B cell (primary cell): ENCODE measurements around the gene STX17.
A peak's percentile ranks its signal among the peaks of the same experiment; 100 is the strongest.

Source experiments
- EZH2 ChIP-seq: IDR thresholded peaks from 2 replicates; pipeline ENCODE4 v1.6.1; 2012; ENCODE audit warnings: borderline replicate concordance, low read depth, mild to moderate bottlenecking, moderate library complexity, low read length; ENCODE audit not compliant: insufficient read depth, poor library complexity, severe bottlenecking
- TF ChIP-seq, protein P1 (sequence below): fragments of 200-600 bp; IDR thresholded peaks from one replicate; pipeline ENCODE4 v1.8.0; 2022; ENCODE audit warnings: antibody characterized with exemption, mild to moderate bottlenecking

DNA sequence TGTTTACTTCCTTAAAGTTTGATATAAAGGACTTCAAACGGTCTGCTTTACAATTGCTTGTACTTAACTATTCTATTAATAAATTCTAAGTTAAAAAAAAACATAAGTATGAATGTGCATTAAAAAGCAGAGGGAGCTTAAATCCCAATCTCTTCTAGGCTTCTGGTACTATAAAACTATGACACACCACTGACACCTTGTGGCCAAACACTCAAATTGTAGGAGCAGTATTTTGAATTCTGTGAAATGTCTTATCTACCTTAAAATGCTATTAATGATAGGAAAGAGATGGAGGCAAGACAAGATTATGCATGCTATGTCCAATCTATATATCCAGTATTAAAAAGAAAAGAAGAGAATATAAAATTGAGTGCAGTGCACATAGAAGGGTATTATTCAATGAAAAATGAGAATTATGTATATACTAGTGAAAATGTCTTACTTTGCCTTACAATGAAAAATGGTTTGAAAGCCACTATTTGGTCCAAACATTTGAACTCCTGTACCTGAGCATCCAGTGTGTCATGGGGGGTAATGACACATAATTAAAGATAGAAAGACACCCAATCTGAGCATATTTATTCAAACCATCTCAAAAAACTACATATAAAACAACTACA is 104.7 kb downstream of the STX17 start:
- TF ChIP-seq, protein P1, sequence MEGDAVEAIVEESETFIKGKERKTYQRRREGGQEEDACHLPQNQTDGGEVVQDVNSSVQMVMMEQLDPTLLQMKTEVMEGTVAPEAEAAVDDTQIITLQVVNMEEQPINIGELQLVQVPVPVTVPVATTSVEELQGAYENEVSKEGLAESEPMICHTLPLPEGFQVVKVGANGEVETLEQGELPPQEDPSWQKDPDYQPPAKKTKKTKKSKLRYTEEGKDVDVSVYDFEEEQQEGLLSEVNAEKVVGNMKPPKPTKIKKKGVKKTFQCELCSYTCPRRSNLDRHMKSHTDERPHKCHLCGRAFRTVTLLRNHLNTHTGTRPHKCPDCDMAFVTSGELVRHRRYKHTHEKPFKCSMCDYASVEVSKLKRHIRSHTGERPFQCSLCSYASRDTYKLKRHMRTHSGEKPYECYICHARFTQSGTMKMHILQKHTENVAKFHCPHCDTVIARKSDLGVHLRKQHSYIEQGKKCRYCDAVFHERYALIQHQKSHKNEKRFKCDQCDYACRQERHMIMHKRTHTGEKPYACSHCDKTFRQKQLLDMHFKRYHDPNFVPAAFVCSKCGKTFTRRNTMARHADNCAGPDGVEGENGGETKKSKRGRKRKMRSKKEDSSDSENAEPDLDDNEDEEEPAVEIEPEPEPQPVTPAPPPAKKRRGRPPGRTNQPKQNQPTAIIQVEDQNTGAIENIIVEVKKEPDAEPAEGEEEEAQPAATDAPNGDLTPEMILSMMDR, result peak; percentile 82
- no peak for TF ChIP-seq EZH2
